Superior temporal gyrus (tissue), 1 donor: ENCODE measurements around the gene ZNF786.
"Not testable (repeated sequence)": the region's sequence is repeated elsewhere in the genome, so short reads cannot be mapped to it uniquely, and the experiment has no call there.

Source experiments
- DNase-seq: peaks from one replicate; pipeline ENCODE4 v3.0.0-alpha.2; 2016; ENCODE audit errors: extremely low spot score

Gene ZNF786

GRCh38 chr7:149031353-149031910, 59.1 kb downstream of the ZNF786 start:
- no peak for DNase-seq

- DNase-seq, result not testable (repeated sequence)
These were observed 60.1 kb downstream of the ZNF786 start for GRCh38 chr7:149030439-149030838.

GRCh38 chr7:149028346-149029109, 62.0 kb downstream of the ZNF786 start, which contains the start of gene PDIA4:
PDIA4 (minus strand) TSS chr7:149028505; CDS start chr7:149028408, 97 bp downstream.
- DNase-seq, result peak; percentile 99

DNA sequence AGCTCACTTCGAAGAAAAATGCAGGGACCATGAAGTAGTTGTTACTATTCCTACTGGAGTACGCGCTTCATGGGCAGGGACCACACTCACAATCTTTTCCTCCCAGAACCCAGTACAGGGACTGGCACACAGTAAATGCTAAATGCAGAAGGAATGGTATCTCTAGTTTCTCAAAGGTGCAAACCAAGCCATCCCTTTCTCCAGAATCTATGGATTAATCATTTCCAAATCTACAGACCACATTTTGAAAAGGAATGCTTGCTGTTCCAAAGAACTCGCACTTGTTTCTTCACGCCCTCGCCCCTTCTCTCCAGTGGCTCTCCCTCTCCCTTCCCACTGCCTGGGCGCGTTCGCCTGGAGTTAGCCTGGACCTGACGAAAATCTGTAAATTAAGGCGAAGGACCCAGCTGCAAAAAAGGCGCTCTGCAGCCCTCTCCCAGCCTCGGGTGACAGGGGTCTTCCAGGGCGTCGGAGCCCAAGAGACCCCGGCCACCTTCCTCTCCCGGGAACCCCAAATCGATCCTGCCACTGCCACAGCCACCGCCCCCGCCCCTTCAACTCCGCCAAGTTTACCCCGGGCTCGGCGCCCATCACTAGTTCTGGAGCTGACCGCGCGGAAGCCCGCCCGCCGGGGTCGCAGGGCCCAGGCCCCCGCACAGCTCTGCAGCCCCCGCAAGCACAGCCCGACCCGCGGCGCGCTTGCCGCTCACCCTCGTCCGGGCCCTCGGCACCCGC, 62.7 kb downstream of the ZNF786 start:
- DNase-seq, result peak; percentile 28

- no peak for DNase-seq
These were observed 63.5 kb downstream of the ZNF786 start for GRCh38 chr7:149027055-149027454.

DNA sequence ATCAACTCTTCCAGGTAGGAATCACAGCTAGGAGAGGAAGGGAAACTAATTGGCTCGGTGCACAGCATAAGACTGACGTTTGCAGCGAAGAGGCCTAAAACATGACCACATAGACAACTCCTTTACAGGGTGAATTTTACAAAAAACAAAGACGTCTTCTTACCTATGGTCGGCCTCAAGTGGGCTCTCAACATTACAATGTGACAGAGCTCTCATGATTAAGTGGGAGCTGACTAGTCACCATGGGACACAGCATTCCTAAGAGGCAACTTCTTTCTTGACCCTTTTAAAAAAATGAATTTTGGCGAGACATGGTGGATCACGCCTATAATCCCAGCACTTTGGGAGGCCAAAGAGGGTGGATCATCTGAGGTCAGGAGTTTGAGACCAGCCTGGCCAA, 66.9 kb downstream of the ZNF786 start:
- DNase-seq, result no peak

DNA sequence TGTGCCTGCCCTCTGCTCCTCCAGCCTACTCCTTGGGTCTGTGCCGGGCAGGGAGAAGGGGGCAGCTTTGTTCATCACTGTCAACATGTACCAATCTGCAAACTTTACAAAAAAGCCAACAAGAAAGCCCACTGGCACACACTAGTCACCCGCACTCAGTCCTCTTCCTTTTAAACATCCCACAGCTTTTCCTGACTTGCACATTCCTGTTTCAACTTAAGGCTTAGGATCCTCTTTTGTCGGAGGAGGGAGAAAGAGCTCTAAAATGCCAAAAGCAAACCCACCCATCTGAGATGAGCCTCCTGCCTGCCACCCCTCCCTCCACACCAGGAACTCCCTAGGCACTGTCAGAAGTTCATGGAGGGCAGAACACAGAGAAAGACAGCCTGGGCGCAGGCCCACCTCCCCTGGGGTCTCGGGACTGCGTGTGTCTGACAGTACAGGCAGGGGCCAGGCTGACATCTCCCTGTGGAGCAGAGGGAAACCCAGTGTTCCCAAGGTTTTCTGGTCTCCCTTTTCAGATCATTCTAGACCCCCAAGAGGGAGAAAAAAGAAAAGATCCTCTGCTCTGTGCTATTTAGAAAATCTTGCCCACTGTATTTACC, 67.7 kb downstream of the ZNF786 start:
- DNase-seq, result no peak

DNA sequence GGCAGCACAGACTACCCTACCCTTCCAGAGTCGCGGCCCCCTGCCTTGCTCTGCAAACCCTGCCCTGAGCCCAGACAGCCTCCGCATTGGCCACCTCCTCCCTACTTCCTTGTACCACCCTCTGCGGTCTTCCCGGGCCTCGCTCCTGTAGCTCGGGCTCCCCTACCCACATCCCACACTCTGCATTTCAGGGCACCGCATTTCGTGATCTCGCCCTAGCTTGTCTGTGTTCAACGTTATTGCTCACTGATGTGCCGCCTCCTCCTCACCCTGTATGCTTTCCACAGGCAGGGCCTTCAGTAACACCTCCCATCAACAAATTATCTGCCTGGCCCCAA, 68.8 kb downstream of the ZNF786 start:
- no peak for DNase-seq

DNA sequence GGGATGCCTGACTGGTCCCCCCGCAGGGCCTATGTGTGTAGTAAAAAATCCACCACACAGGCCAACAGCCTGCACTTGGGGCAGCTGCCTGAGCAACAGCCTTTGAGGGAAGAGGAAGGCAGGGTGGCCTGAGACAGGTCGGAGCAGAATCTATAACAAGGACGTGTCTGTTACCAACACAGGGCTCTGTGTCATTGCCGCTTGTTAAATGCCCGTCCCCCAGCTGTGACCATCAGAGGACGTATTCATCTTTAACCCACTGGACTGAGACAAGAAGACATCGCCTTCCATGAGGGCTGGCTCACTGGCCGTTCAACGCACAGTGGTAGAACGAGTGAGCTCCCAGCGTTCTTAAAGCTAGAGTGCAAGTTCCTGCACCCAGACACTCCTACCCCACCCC, 70.0 kb downstream of the ZNF786 start:
- peak; percentile 34 for DNase-seq
